ENCODE data around the gene PILRA. TPM values are rescaled to one million over a fixed set of nuclear protein-coding genes. Genes with fewer than 3 reads are reported as not detected.
A peak's percentile ranks its signal among the peaks of the same experiment; 100 is the strongest.

The PILRA gene
- total and polyA plus RNA-seq, 2 donors from 2014 or later, result 15.4 to 18.8 TPM

DNA sequence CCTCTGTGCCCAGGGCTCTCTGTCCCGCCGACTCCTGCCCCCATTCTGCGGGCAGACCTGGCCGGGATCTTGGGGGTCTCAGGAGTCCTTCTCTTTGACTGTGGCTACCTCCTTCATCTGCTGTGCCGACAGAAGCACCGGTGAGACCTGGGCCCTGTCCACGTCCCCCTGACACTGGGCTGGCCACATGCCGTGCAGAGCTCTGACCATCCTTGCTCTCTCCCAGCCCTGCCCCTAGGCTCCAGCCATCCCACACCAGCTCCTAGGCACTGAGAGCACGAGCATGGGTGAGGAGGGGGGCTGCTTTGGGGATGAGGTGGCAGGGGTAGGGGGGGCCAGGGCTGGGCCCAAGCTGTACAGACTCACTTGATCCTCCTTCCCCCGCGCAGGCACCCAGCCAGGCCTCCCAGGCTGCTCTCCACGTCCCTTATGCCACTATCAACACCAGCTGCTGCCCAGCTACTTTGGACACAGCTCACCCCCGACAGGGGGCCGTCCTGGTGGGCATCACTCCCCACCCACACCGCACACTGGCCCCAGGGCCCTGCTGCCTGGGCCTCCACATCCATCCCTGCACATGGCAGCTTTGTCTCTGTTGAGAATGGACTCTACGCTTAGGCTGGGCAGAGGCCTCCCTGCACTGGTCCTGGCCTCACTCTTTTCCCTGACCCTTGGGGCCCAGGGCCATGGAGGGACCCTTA lies 20.2 kb upstream of the PILRA start:
- no peak overlapping the region for H3K9ac ChIP-seq (ENCODE audit: low read length in 3 of 3)
- peak in 1 of 5 donors; percentile 27 for DNase-seq
- H3K27me3 ChIP-seq (ENCODE audit: control insufficient read depth, insufficient read depth, low read length), result no peaks in the 10 kb centered on the region
- no peaks in the 10 kb centered on the region for H3K9me3 ChIP-seq (ENCODE audit: control insufficient read depth in 2 of 3, insufficient read depth in 1 of 3, low read length in 3 of 3)
- intact Hi-C loops (cut with DNase I), result no loop called here
- no peak overlapping the region for H3K4me3 ChIP-seq (ENCODE audit: low read length in 3 of 3)
- peaks cover 0 to 38% (median 32%) of the 10 kb centered on the region in 3 donors for H3K36me3 ChIP-seq (ENCODE audit: control insufficient read depth in 2 of 3, insufficient read depth in 3 of 3, low read length in 3 of 3)
- H3K27ac ChIP-seq (ENCODE audit: low read depth in 2 of 2, low read length in 2 of 2), result no peak overlapping the region
- no peak for FAIRE-seq
- TF ChIP-seq, protein P1, sequence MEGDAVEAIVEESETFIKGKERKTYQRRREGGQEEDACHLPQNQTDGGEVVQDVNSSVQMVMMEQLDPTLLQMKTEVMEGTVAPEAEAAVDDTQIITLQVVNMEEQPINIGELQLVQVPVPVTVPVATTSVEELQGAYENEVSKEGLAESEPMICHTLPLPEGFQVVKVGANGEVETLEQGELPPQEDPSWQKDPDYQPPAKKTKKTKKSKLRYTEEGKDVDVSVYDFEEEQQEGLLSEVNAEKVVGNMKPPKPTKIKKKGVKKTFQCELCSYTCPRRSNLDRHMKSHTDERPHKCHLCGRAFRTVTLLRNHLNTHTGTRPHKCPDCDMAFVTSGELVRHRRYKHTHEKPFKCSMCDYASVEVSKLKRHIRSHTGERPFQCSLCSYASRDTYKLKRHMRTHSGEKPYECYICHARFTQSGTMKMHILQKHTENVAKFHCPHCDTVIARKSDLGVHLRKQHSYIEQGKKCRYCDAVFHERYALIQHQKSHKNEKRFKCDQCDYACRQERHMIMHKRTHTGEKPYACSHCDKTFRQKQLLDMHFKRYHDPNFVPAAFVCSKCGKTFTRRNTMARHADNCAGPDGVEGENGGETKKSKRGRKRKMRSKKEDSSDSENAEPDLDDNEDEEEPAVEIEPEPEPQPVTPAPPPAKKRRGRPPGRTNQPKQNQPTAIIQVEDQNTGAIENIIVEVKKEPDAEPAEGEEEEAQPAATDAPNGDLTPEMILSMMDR (IDR thresholded peaks at IDR 0.05; ENCODE audit: borderline replicate concordance, extremely low read depth, insufficient read depth), result no peak
- H3K4me1 ChIP-seq (ENCODE audit: control insufficient read depth in 2 of 3, insufficient read depth in 2 of 3, low read depth in 1 of 3, low read length in 3 of 3), result no peaks in the 10 kb centered on the region

DNA sequence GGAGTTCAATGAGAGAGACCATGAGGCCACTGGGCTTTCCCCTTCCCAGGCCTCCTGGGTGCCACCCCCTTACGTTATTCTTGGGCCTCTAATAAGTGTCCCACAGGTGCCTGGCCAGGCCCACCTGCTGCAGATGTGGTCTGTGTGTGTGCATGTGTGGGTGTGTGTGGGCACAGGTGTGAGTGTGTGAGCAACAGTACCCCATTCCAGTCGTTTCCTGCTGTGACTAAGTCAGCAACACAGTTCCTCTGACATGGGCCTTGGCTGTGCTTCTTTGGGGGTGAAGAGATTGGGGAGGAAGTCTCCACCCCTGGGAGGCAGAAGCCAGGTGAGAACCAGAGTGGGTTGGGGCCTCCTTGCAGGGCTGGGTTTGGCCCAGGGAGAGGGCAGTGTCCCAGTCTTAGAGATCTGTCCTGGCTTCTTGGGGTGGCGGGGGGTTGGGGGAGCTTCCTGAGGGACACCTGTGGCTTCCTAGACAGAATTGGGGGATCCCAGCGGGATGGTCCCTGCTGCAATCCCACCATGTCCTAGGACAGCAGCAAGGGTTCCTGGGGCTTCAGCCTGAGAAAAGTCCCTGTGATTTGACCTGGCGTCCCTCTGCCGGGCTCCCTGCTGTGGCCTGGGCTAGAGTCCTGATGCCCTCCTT lies 19.5 kb upstream of the PILRA start:
- TF ChIP-seq, protein P1 (IDR thresholded peaks at IDR 0.05; ENCODE audit: borderline replicate concordance, extremely low read depth, insufficient read depth), result no peak
- Histone ChIP-seq H3K4me1 (ENCODE audit: control insufficient read depth in 2 of 3, insufficient read depth in 2 of 3, low read depth in 1 of 3, low read length in 3 of 3) (no peaks in the 10 kb centered on the region), H3K4me3 (ENCODE audit: low read length in 3 of 3) (no peak overlapping the region), H3K27ac (ENCODE audit: low read depth in 2 of 2, low read length in 2 of 2) (no peak overlapping the region), H3K9ac (ENCODE audit: low read length in 3 of 3) (no peak overlapping the region), H3K36me3 (ENCODE audit: control insufficient read depth in 2 of 3, insufficient read depth in 3 of 3, low read length in 3 of 3) (peaks cover 0 to 45% (median 34%) of the 10 kb centered on the region in 3 donors), H3K27me3 (ENCODE audit: control insufficient read depth, insufficient read depth, low read length) (no peaks in the 10 kb centered on the region), H3K9me3 (ENCODE audit: control insufficient read depth in 2 of 3, insufficient read depth in 1 of 3, low read length in 3 of 3) (no peaks in the 10 kb centered on the region)
- DNase-seq (peak in 1 of 5 donors; percentile 12), FAIRE-seq (no peak)
- intact Hi-C loops (cut with DNase I), result no loop called here

DNA sequence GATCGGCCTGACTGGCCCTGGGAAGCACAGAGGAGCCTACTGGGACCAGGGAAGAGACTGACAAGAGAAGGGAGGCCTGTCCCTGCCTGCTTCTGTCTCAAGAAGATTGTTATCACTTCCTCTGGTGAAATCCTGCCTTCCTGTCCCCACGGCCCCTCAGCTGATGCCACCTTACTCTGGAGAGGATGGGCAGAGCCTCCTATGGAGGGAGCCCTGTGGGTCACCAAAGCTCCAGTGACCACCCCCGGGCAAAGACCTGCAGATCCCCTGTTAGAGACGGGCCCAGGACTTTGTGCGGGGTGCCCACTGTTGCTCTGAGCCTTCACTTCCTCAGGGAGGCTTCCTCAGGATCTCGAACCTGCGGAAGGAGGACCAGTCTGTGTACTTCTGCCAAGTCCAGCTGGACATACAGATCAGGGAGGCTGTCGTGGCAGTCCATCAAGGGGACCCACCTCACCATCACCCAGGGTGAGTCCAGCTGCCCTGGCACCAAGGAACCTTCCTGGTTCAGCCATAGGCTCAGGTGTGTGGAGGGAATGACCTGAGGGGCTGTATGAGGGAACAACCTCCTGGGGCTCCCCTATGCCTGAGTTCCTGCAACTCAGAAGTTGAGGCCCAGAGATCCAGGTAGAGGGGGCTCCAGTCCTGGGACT lies 16.7 kb upstream of the PILRA start:
- Histone ChIP-seq H3K9me3 (ENCODE audit: control insufficient read depth in 2 of 3, insufficient read depth in 1 of 3, low read length in 3 of 3) (no peaks in the 10 kb centered on the region), H3K9ac (ENCODE audit: low read length in 3 of 3) (no peak overlapping the region), H3K36me3 (ENCODE audit: control insufficient read depth in 2 of 3, insufficient read depth in 3 of 3, low read length in 3 of 3) (peaks cover 0 to 54% (median 28%) of the 10 kb centered on the region in 3 donors), H3K27ac (ENCODE audit: low read depth in 2 of 2, low read length in 2 of 2) (no peak overlapping the region), H3K27me3 (ENCODE audit: control insufficient read depth, insufficient read depth, low read length) (no peaks in the 10 kb centered on the region), H3K4me3 (ENCODE audit: low read length in 3 of 3) (no peak overlapping the region), H3K4me1 (ENCODE audit: control insufficient read depth in 2 of 3, insufficient read depth in 2 of 3, low read depth in 1 of 3, low read length in 3 of 3) (no peaks in the 10 kb centered on the region)
- TF ChIP-seq, protein P1 (IDR thresholded peaks at IDR 0.05; ENCODE audit: borderline replicate concordance, extremely low read depth, insufficient read depth), result no peak
- DNase-seq, result peak in 1 of 5 donors; percentile 56
- FAIRE-seq, result no peak
- intact Hi-C loops (cut with DNase I), result no loop called here
